ENCODE data around the gene HSPB2.
A peak's percentile ranks its signal among the peaks of the same experiment; 100 is the strongest.
"Not testable (repeated sequence)": the region's sequence is repeated elsewhere in the genome, so short reads cannot be mapped to it uniquely, and the experiment has no call there.

Gene HSPB2

GRCh38 chr11:111913997-111914396 is 1.5 kb downstream of the HSPB2 start:
- no peak for DNase-seq (ENCODE audit: low read depth in 3 of 3)

GRCh38 chr11:111916768-111917167 is 4.2 kb downstream of the HSPB2 start:
- no peak for DNase-seq (ENCODE audit: low read depth in 3 of 3)

GRCh38 chr11:111917312-111917711 is 4.8 kb downstream of the HSPB2 start:
- no peak for DNase-seq (ENCODE audit: low read depth in 3 of 3)

GRCh38 chr11:111917788-111918187 is 5.3 kb downstream of the HSPB2 start:
- no peak for DNase-seq (ENCODE audit: low read depth in 3 of 3)

- DNase-seq (ENCODE audit: low read depth in 3 of 3): no peak
Measured at GRCh38 chr11:111918390-111919256, 6.1 kb downstream of the HSPB2 start, which contains the start of gene C11orf52. C11orf52 (plus strand) TSS chr11:111918913; CDS start chr11:111918973, 60 bp downstream.

GRCh38 chr11:111920908-111921307 is 8.4 kb downstream of the HSPB2 start:
- no peak for DNase-seq (ENCODE audit: low read depth in 3 of 3)

GRCh38 chr11:111921541-111922230 is 9.2 kb downstream of the HSPB2 start:
- DNase-seq (ENCODE audit: low read depth in 3 of 3): no peak

GRCh38 chr11:111922803-111923202 is 10.3 kb downstream of the HSPB2 start:
- DNase-seq (ENCODE audit: low read depth in 3 of 3): no peak

- DNase-seq (ENCODE audit: low read depth in 3 of 3): no peak
Measured at GRCh38 chr11:111923351-111923788, 10.8 kb downstream of the HSPB2 start.

- no peak for DNase-seq (ENCODE audit: low read depth in 3 of 3)
Measured at GRCh38 chr11:111923951-111924350, 11.4 kb downstream of the HSPB2 start.

GRCh38 chr11:111925953-111926352 is 13.4 kb downstream of the HSPB2 start:
- no peak for DNase-seq (ENCODE audit: low read depth in 3 of 3)

- DNase-seq (ENCODE audit: low read depth in 3 of 3): peak; percentile 86 to 93 (median 91)
Measured at GRCh38 chr11:111926505-111927391, 14.2 kb downstream of the HSPB2 start.

- DNase-seq (ENCODE audit: low read depth in 3 of 3): no peak
Measured at GRCh38 chr11:111930472-111930871, 17.9 kb downstream of the HSPB2 start.

GRCh38 chr11:111932611-111932950 is 20.0 kb downstream of the HSPB2 start:
- DNase-seq (ENCODE audit: low read depth in 3 of 3): no peak

- not testable (repeated sequence) for DNase-seq (ENCODE audit: low read depth in 3 of 3)
Measured at GRCh38 chr11:111933176-111933575, 20.6 kb downstream of the HSPB2 start.

GRCh38 chr11:111933872-111934271 is 21.3 kb downstream of the HSPB2 start:
- DNase-seq (ENCODE audit: low read depth in 3 of 3): no peak

- DNase-seq (ENCODE audit: low read depth in 3 of 3): no peak
Measured at GRCh38 chr11:111934306-111934705, 21.8 kb downstream of the HSPB2 start.

- DNase-seq (ENCODE audit: low read depth in 3 of 3): no peak
Measured at GRCh38 chr11:111935317-111936039, 22.9 kb downstream of the HSPB2 start.

GRCh38 chr11:111936040-111936540 is 23.6 kb downstream of the HSPB2 start:
- no peak for DNase-seq (ENCODE audit: low read depth in 3 of 3)

GRCh38 chr11:111937461-111937769 is 24.9 kb downstream of the HSPB2 start:
- no peak for DNase-seq (ENCODE audit: low read depth in 3 of 3)

- no peak for DNase-seq (ENCODE audit: low read depth in 3 of 3)
Measured at GRCh38 chr11:111937844-111938243, 25.3 kb downstream of the HSPB2 start.
